Activated gamma-delta T cell treated with anti-CD3 and anti-CD28 coated beads, Interleukin-2, amount 50 U/mL, for 16 hours (primary cell): Measurements from ENCODE around the gene OLFM1.
"Not testable (repeated sequence)": the region's sequence is repeated elsewhere in the genome, so short reads cannot be mapped to it uniquely, and the experiment has no call there.

Experiments used
- DNase-seq: peaks from one replicate; pipeline ENCODE4 v3.0.0-alpha.2; 2020; ENCODE audit warnings: low read depth

The OLFM1 gene

GRCh38 chr9:135060461-135061116, 26.9 kb upstream of the OLFM1 start:
- no peak for DNase-seq

GRCh38 chr9:135061441-135061840, 26.0 kb upstream of the OLFM1 start:
- DNase-seq, result no peak

- no peak for DNase-seq
These were observed 25.2 kb upstream of the OLFM1 start for GRCh38 chr9:135062254-135062653.

GRCh38 chr9:135063466-135063865, 24.0 kb upstream of the OLFM1 start:
- not testable (repeated sequence) for DNase-seq

- not testable (repeated sequence) for DNase-seq
These were observed 23.6 kb upstream of the OLFM1 start for GRCh38 chr9:135063888-135064287.

GRCh38 chr9:135065151-135065550, 22.3 kb upstream of the OLFM1 start:
- DNase-seq, result no peak

GRCh38 chr9:135065804-135066203, 21.7 kb upstream of the OLFM1 start:
- no peak for DNase-seq

- no peak for DNase-seq
These were observed 21.2 kb upstream of the OLFM1 start for GRCh38 chr9:135066291-135066690.

GRCh38 chr9:135067096-135067710, 20.3 kb upstream of the OLFM1 start:
- no peak for DNase-seq

GRCh38 chr9:135068776-135069415, 18.6 kb upstream of the OLFM1 start:
- DNase-seq, result no peak

GRCh38 chr9:135069558-135070197, 17.8 kb upstream of the OLFM1 start:
- DNase-seq, result no peak

- DNase-seq, result no peak
These were observed 17.1 kb upstream of the OLFM1 start for GRCh38 chr9:135070198-135070951.

GRCh38 chr9:135070964-135071735, 16.3 kb upstream of the OLFM1 start:
- DNase-seq, result no peak

- no peak for DNase-seq
These were observed 14.3 kb upstream of the OLFM1 start for GRCh38 chr9:135073081-135073740.

- DNase-seq, result no peak
These were observed 13.6 kb upstream of the OLFM1 start for GRCh38 chr9:135073741-135074305.

- no peak for DNase-seq
These were observed 12.9 kb upstream of the OLFM1 start for GRCh38 chr9:135074354-135075233.

- no peak for DNase-seq
These were observed 12.0 kb upstream of the OLFM1 start for GRCh38 chr9:135075234-135076142.

GRCh38 chr9:135076143-135076875, 11.2 kb upstream of the OLFM1 start:
- DNase-seq, result no peak
